GM19397 (cell line): Measurements from ENCODE around the gene IMMT.

ENCODE experiments used
- ATAC-seq: cut with Tn5 transposase; IDR thresholded peaks from one replicate; pipeline ENCODE4 v1.9.1; 2021; ENCODE audit warnings: mild to moderate bottlenecking, moderate library complexity; ENCODE audit not compliant: unreplicated experiment

IMMT gene

DNA sequence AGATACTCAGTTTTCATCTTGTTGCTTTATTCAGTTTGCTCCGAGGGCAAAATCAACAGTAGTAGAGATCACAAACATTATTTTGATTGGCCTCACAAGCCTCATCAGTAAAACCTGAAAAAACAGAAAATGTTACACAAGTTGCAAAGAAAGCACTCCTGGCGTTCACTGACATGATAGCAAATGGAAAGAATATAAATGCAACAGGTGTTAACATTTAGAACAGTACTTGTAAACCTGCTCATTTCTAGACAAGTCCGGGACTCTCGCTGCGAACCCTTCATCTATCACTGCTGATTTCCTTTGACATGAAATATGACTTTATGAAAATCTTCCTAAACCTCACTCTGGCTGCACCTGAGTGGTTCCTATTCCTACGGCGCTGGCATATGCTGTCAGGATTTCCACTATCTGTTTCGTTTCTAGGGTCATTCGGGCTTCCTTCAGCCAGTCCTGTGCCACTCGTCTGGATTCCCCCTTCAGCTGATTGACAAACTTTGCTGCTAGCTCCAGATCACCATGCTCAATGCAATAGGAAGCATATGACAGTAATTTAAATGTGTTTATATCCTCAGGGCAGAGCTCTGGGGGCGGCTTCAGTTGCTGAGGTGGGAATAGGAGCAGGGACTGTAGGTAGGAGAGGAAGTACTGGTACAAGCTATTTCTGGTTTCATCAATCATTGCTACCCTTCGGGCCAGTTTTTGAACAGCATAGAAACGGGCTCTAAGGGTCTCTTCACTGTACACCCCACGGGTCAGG is 51.2 kb downstream of the IMMT start:
- no peak for ATAC-seq

DNA sequence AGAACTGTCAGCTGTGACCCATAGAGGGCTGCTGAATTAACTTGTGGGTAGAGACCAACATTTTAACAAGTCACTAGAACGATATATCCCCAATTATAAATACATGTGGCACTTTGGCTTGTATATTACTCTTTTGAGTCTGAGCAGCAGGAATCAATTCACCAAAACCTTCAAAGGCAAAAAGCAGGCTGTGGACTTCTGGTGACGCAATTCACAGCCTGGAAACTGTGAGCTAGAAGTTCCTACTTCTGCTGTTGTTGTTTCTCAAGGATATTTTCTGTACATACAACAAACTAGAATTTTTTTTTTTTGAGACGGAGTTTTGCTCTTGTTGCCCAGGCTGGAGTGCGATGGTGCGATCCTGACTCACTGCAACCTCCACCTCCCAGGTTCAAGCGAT is 52.0 kb downstream of the IMMT start:
- no peak for ATAC-seq

DNA sequence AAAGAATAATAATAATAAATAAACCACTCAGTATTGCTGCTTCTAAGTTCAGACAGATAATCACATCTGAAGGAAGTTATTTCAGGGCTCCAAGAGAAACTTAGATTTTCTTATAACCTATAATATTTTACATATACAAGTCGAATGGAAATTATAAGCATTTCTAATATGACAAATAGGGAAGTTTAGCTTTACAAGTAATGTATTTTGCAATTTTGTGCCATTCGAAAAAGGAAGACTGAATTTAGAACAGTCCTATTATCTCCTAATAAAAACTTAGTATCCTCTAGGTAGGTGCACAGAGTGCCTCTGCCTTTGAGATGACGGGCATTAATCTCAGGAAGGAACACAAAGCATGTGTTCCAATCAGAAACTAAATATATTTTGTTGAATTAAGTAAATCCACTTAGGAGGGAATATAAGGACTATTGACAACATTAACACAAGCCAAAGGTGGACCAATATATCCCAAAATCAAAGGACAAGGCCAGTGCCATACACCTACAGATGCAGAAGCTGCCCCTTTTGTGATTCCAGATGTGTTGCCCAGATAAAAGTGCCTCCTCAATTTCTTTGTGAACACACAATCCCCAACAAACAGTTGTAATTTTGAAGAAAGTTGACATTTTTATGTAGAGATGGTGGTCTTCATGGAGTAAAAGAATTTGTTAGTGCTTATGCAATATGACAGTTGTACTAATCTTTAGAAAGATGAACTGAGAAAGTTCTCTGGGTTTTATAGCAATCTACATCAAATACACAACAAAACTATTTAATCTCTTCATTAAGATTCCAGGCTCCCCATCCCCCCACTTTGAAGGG is 52.6 kb downstream of the IMMT start:
- no peak for ATAC-seq

DNA sequence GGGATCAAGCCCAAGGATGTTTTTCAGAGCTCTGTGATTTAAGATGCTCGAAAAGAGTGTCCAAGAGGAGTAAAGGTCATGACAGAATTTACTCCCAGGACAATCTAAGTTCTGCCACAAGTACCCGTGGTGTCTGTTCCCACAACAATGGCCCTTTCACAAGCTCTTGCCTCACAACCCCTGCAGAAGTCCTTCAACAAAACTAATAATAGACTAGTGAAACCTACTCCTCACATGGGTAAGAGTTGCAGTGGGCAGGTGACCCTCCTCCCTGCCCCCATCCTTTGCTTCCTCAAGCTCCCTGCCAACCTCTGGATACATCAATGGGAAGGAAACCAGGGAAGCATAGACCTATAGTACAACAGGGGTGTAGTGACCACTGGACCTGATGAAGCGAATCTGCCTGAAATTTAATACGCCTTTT is 54.3 kb downstream of the IMMT start:
- ATAC-seq = no peak

DNA sequence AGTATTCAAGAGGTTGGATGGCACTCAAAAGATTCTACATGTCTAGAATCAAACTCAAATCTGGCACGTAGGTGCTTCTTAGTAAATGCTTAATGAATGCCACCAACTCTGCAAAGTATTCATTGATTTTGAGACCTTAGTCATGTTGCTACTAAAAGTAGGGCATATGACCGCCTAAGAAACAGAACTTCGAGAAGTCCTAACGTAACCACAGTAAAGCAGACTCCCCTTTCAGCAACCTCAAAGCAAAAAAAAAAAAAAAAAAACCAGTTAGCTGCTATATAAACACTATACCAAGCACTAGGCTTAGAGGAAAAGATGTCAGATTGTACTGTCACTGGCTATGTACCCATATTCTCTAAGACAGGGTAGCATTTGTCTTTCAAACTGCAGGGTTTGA is 55.3 kb downstream of the IMMT start:
- ATAC-seq = no peak

DNA sequence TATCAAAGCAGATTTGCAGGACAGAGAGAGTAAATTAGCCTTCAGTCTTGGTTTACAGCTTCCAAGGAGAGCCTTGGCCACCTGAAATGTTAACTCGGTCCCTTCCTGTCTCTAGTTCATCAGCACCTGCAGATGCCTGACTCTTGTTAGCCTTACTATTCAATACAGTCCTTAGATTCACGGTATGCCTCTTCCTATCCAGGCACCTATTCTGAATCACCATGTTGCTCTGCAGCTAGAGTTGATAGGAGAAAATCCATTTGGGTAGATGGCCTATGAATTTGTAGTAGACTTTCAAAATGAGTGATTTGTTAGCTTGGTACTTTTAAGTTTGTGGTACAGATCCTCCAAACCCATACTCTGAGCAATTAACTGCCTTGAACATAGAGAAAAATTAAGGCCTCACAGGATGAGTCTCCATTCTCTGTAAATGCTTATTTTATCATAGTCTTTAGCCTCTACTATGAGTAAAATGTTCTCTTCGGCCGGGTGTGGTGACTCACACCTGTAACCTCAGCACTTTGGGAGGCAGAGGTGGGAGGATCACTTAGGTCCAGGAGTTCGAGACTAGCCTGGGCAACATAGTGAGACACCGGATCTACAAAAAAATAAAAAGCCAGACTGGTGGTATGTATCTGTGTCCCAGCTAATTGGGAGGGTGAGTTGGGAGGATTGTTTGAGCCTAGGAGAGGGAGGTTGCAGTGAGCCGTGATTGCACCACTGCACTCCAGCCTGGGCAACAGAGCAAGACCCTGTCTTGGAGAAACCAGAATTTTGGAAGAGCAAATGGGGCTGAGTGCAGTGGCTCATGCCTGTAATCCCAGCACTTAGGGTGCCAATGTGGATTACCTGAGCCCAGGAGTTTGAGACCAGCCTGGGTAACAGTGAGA is 56.3 kb downstream of the IMMT start:
- ATAC-seq = no peak

DNA sequence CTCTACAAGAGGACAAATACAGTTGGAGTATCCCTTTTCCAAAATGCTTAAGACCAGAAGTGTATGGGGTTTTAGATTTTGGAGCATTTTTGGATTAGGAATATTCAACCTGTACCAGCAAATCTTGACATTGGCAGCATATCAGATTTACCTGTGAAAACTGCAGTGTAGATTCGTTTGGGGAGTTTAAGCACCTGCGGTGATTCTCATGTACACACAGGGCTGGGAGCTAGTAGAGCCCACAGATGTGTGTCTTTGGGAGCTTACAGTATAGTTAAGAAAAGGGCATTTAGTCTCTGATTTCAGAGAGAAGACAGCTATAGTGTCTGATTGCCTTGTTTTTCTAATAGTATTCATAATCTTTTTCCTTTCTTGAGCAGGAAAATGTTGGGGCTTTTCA is 59.1 kb downstream of the IMMT start:
- no peak for ATAC-seq

DNA sequence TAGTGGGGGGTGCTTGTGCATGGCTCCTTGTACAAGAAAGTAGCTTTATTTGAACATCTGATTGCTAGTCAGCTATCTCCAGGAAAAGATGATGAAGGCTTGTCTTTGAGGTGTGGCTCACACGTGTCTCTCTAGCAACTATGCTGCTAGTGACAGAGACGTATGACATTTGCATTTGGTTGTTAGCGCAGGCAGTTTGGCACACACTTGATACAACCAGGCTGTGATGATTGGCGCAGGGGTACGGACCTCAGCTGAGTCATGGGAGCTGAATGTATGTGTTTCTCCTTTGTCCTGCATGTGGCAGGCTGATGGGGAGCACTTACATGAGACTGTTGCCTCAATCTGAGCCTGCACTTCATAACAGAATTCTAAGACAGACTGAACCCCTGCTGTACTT is 59.6 kb downstream of the IMMT start:
- no peak for ATAC-seq

DNA sequence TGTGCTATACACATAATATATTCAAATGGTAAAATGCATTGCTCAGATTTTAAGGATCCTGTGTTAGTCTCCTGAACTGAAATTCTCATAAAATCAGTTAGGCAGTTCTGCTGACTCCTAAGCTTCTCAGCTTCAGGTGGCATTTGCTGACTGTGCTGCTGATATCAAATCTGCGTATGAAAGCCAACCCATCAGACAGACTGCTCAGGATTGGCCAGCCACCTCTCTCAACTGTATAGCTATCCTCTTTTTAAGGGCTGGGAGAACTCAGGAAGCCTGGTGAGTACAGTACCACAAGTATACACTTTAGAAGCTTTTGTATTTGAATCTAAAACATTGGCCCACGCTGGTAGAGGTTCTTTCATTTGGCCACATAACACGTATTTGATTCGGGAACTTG is 60.6 kb downstream of the IMMT start:
- no peak for ATAC-seq

DNA sequence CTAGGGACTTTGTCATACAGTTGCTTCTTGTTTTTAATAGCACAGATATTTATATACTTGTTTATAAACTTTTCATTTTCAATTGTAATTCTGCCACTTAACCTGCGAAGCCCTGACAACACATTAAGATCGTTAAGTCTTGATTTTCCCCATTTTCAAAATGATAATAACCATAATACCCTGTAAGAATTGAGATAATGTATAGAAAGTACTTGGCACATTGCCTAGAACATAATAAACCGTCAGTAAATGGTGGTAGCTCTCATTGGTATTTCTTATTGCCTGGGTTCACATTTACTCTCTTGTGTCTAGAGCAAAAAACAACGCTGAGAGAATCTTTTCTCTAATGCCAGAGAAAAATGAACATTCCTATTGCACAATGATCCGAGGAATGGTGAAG is 70.6 kb downstream of the IMMT start:
- no peak for ATAC-seq

DNA sequence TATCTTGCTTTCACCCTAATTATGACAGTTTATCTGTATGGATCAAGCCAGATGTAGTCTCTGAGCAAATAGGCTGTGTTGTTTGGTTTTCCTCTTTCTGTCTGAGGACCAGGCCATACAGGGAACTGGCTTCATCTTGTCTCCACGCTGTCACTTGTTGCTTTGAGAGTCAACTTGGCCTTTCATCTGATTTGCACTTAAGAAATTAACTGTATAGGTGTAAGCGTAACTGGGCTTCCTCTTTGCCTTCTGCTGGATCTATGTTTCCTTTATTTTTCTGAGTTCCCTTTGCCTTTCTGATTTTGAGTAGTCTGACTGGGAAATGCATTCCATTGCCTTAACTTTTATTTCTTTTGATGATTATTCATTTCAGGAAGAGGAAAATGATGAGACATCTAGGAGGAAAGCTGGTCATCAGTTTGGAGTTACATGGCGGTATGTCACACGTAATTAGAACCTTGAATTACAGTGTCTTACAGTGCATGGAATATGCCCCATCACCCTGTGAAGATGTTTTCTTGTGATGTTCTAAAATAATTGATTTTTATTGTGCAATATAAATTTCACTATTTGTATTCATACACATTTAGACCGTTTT is 71.8 kb downstream of the IMMT start:
- no peak for ATAC-seq

DNA sequence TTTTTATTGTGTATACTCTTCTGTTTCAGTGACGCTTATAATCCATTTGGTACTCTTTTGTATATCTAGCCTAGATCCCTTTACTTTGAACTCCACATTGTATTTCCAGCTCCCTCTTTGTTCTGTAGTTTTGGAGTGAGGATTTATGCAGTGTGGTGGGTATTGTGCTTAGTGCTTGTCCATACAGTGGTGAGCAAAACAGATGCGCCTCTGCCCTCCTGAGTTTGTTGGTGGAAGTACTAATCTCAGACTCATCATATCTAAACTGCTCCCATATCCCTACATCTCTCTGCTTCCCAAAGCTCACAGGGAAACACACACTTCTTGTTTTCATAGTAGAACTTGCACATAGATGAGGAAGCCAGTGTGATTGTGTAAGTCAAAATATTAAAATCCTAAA is 77.1 kb downstream of the IMMT start:
- no peak for ATAC-seq

DNA sequence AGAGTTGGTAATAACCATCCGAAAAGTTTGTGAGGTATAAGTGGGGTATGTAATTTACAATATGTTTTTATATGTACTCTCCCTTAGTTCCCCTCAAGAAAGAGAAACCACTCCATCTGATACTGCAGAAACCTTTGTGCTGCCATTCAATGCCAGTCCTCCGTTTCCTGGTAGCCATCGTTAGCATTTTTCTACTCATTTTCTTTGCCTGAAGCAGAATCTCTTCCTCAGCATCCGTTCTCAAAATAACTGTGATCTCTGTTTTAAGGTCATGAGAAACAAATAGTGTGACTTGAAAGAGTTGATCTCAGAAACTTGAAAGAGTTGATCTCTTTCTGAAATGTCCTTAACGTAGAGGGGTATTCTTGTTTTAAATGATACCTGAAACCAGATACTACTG is 88.2 kb downstream of the IMMT start:
- ATAC-seq = no peak

DNA sequence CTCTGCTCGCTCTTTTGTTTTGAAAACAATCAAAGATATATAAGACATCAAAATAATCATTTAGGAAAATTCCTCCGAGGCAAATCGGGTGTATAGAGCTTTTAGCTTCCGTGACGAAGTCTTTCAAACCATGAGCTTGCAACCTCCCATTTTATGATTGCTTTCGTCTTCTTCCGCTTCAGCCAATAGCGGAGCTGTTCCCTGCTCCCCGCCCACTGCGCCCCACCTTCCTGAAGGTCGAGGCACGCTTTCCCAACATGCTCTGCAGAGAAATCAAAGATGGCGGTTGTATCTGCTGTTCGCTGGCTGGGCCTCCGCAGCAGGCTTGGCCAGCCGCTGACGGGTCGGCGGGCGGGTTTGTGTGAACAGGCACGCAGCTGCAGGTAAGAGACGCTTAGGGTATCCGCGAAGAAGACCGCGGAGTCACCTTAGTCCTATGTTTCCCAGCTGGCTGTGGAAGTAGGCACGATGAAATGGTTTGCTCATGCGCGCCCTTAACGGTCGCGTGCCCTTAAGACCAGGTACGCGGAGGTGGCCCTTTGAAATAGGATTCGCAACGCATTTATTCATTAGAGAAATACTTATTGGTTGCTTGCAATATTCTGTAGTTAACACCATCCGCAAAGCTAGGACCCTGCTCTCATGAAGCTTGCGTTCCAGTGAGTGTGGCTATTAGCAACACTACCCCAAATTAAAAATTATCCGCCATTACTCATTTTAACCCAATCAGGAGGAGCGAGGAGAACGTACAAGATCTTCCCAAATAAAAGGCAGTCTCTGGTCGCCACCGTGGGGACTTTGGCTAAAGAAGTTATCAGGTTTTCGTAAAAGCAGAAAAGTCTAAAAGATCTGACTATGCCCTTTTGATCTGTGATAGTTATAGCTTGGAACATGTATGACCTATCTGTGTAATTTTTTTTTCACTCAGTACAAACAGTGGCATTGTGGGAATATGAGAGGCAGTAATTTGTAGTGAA is 89.0 kb downstream of the IMMT start, which contains the start of gene PTCD3:
TSS of gene PTCD3 (plus strand) at position 267 of the 977 bp plus-strand sequence. CDS start at position 280, 13 bp downstream.
- peak; percentile 90 for ATAC-seq

DNA sequence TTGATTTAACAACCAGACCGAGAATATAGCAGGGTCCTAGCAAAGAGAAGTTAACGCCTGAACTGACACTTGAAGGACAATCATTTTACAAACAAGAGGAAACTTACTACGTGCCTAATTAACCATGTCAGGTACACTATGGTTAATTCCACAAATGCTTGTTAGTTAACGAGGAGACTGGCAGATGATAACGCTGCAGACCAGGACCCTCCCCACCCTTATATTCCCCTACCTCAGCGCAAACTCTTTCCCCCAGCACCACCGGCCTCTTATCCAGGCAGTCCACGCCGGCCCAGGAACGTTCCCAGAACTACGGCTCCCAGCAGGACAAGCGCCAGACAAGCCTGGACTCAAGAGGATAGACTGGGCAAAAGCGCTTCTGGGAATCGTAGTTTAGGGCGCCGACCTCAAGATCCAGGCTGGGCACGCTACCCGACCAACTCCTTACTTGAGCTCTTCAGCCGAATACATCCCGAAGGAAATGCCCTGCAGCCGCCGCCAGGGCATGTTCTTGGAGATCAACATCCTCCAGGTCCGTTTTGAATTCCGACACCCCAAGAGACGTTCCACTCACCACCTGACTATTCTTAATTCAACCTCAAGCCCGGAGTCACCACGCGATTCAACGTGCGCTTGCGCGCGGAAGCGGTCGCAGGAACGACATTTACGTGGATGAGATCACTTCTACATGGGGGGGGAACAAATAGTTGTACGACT is 89.9 kb downstream of the IMMT start, which contains the start of gene POLR1A:
TSS of gene POLR1A (minus strand) at position 635 of the 717 bp plus-strand sequence. CDS start at position 525, 110 bp downstream.
- ATAC-seq = peak; percentile 76

DNA sequence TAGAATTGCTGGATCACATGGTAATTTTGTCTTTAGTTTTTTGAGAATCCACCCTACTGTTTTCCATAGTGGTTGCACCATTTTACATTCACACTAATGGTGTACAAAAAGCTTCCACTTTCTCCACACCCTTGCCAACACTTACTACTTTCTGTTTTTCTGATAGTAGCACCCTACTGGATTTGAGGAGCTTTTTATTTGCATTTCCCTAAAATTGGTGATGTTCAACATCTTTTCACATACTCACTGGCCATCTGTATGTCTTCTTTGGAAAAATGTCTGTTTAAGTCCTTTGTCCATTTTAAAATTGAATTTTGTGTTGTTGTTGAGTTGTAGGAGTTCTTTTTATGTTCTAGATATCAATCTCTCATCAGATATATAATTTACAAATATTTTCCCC is 93.1 kb downstream of the IMMT start:
- ATAC-seq = no peak

DNA sequence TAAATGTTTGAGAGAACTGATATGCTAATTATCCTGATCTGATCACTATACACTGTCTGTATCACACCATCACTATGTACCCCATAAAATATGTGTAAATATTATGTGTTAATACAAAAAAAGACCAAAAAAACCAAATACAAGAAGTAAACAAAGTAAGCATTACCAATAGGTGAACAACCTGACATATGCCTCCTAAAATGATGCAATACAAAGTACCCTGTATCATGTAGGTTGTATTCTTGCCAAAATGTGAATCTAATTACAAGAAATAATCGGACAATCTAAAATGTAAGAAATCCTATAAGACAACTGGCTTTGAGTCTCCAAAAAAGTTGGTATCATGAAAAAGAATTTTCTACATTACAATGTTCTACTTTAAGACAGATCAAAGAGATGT is 97.3 kb downstream of the IMMT start:
- no peak for ATAC-seq

DNA sequence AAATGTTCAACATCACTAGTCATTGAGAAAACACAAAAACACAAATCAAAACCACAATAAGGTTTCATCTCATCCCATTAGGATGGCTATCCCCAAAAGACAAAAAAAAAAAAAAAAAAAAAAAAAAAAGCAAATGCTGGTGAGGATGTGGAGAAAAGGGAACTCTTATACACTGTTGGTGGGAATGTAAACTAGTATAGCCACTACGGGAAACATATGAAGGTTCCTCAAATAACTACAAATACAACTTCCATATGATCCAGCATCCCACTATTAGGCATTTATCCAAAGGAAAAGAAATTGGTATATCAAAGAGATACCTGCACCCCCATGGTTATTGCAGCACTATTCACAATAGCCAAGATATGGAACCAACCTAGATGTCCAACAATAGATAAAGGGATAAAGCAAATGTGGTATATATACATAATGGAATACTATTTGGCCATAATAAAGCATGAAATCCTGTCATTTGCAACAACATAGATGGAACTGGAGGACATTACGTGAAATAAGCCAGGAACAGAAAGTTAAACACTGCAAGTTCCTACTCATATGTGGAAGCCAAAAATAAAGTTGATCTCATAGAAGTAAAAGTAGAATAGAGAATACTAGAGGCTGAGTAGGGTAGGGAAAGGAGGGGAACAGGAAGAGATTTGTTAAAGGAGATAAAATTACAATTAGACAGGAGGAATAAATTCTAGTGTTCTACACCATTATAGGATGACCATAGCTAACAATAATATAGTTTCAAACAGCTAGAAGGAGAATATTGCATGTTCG is 98.0 kb downstream of the IMMT start:
- no peak for ATAC-seq
